ENCODE results near the gene TTC39C.
"Not testable (repeated sequence)": the region's sequence is repeated elsewhere in the genome, so short reads cannot be mapped to it uniquely, and the experiment has no call there.

Gene TTC39C

GRCh38 chr18:24055009-24055804 lies 40.7 kb downstream of the TTC39C start:
- DNase-seq = no peak

- no peak for DNase-seq
These were observed 41.3 kb downstream of the TTC39C start for GRCh38 chr18:24055878-24056277.

- no peak for DNase-seq
These were observed 42.0 kb downstream of the TTC39C start for GRCh38 chr18:24056506-24056905.

GRCh38 chr18:24057804-24058203 lies 43.2 kb downstream of the TTC39C start:
- DNase-seq = no peak

- DNase-seq = not testable (repeated sequence)
These were observed 44.8 kb downstream of the TTC39C start for GRCh38 chr18:24059385-24059784.

GRCh38 chr18:24060644-24061043 lies 46.1 kb downstream of the TTC39C start:
- DNase-seq = no peak

GRCh38 chr18:24063121-24063731 lies 48.7 kb downstream of the TTC39C start:
- no peak for DNase-seq

- DNase-seq = no peak
These were observed 50.0 kb downstream of the TTC39C start for GRCh38 chr18:24064391-24065100.

- DNase-seq = no peak
These were observed 51.4 kb downstream of the TTC39C start for GRCh38 chr18:24065906-24066305.

- no peak for DNase-seq
These were observed 54.6 kb downstream of the TTC39C start for GRCh38 chr18:24068945-24069693.

- no peak for DNase-seq
These were observed 56.5 kb downstream of the TTC39C start for GRCh38 chr18:24071029-24071428.

GRCh38 chr18:24071779-24072178 lies 57.2 kb downstream of the TTC39C start:
- no peak for DNase-seq

GRCh38 chr18:24072743-24073142 lies 58.2 kb downstream of the TTC39C start:
- no peak for DNase-seq

GRCh38 chr18:24073791-24074190 lies 59.2 kb downstream of the TTC39C start:
- DNase-seq = no peak

- not testable (repeated sequence) for DNase-seq
These were observed 60.2 kb downstream of the TTC39C start for GRCh38 chr18:24074757-24075156.

- DNase-seq = peak in 1 of 2 experiments; percentile 1
These were observed 61.4 kb downstream of the TTC39C start for GRCh38 chr18:24075767-24076597.

GRCh38 chr18:24076950-24077349 lies 62.4 kb downstream of the TTC39C start:
- DNase-seq = no peak

- DNase-seq = no peak
These were observed 63.8 kb downstream of the TTC39C start for GRCh38 chr18:24078391-24078790.

- DNase-seq = no peak
These were observed 66.3 kb downstream of the TTC39C start for GRCh38 chr18:24080861-24081260.

GRCh38 chr18:24083550-24083949 lies 69.0 kb downstream of the TTC39C start:
- no peak for DNase-seq

GRCh38 chr18:24086082-24086481 lies 71.5 kb downstream of the TTC39C start:
- no peak for DNase-seq

GRCh38 chr18:24089076-24089475 lies 74.5 kb downstream of the TTC39C start:
- no peak for DNase-seq

Data from NCI-H446 (cell line).